PFSK-1 (cell line): ENCODE measurements around the gene SLC9A8.

ENCODE experiments used
- FOXP2 ChIP-seq: optimal IDR thresholded peaks from 2 replicates; pipeline ENCODE3; 2011; ENCODE audit warnings: borderline replicate concordance, control low read depth, inconsistent platforms; ENCODE audit not compliant: insufficient read depth; ENCODE audit errors: extremely low read length, extremely low read depth
- POLR2AphosphoS5 ChIP-seq: IDR thresholded peaks from 2 replicates; pipeline ENCODE4 v1.6.1; 2012; ENCODE audit warnings: low read depth, mild to moderate bottlenecking, control low read depth, low read length, moderate library complexity
- REST ChIP-seq, 2 experiments: IDR thresholded peaks; 2 replicates each; pipeline versions ENCODE4 v1.6.1 to v1.8.0; 2011 to 2012; ENCODE audit warnings: low read depth in 2 of 2, low read length in 2 of 2, control low read depth in 1 of 2, inconsistent platforms in 1 of 2, mild to moderate bottlenecking in 1 of 2, moderate library complexity in 1 of 2; ENCODE audit not compliant: insufficient read depth in 1 of 2
- TAF1 ChIP-seq: IDR thresholded peaks from 2 replicates; pipeline ENCODE4 v1.6.1; 2012; ENCODE audit warnings: low read length, control low read depth, borderline replicate concordance; ENCODE audit not compliant: insufficient read depth

DNA sequence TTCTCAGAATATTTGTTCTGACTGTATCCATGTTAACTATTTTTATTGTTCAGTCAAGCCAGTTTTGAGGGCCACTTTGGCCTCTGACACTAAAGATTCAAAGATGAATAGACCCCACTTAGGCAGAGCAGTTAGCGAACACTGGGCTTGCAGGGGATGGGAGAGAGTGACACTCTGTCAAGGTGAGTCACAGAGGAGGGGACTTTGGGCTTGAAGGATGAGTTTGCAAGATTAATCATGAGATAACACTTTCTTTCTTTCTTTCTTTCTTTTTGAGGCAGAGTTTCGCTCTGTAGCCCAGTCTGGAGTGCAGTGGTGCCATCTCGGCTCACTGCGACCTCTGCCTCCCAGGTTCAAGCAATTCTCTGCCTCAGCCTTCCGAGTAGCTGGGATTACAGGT is 56.3 kb downstream of the SLC9A8 start:
- TF ChIP-seq POLR2AphosphoS5 (no peak), TAF1 (no peak), REST (IDR thresholded peaks at IDR 0.05; ENCODE audit: insufficient read depth in 1 of 2, low read depth in 2 of 2, low read length in 2 of 2) (no peak), FOXP2 (no peak)
